GM18507 (cell line): Measurements from ENCODE around the gene TRMO.
A peak's percentile ranks its signal among the peaks of the same experiment; 100 is the strongest.

Source experiments
- DNase-seq: peaks from one replicate; pipeline ENCODE4 v3.0.0; 2011; ENCODE audit warnings: low read depth; ENCODE audit not compliant: insufficient read length; ENCODE audit errors: extremely low spot score
- FAIRE-seq: peaks from 2 replicates; lab custom pipeline; 2011; peaks lifted over from hg19 to GRCh38; lab: Jason Lieb, UNC

The TRMO gene

DNA sequence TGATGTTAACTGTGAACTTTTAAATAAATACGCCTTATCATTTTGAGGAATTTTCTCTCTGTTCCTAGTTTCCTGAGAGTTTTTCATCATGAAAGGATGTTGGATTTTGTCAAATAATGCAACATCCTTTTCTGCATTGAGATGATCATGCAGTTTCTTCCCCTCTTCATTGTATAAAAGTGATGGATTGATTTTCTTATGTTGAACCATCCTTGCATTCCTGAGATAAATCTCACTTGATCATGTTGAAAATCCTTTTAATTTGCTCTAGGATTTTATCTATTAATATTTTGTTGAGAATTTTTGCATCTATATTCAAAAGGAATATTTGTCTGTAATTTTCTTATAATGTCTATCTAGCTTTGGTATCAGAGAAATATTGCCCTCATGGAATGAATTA lies 56.0 kb downstream of the TRMO start:
- no peak for DNase-seq
- FAIRE-seq: no peak

DNA sequence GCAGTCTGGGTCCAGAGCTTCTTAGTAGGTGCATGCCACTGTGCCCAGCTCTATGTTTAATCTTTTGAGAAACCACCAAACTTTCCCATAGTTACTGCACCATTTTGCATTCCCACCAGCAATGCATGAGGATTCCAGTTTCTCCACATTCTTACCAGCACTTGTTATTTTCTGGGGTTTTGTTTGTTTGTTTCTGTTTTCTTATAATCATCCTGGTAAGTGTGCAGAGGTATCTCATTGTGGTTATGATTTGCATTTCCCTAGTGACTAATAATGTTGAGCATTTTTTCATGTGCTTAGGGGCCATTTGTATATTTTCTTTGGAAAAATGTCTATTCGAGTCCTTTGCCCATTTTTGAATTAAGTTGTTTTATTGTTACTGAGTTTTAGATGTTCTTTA lies 57.9 kb downstream of the TRMO start:
- no peak for DNase-seq
- FAIRE-seq: peak; percentile 63

DNA sequence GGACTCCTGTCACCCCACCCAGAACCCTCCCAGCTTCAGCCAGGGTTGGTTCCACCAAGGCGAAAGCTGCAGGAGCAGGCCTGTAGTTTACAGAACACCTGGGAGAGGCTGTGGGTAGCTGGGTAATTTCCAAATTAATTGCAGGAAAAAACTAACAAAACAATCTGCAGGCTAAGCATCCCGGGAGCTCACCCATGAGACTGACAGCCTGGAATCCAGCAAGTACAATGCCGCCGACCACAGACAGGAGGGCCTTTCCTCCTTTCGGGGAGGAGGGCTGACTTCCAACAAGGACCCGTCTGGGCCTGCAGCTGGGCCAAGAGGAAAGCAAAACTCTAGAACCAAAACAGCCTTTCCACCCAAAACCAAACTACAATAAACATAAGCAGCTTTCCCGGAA lies 59.0 kb downstream of the TRMO start:
- FAIRE-seq (no peak), DNase-seq (no peak)

DNA sequence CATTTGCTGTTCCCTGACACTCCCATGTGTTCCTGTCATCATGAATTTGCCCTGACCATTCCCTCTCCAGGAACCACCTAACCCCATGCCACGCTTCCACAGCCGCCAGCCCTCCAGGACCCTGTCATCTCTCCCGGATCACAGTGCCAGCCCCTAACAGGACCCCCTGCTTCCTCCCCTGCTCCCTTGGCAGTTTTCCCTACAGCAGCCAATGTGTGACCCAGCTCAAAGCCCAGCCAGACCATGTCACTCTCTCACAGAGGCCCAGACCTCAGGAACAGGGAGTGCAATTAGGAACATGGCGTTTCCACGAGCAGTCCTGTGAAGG lies 61.2 kb downstream of the TRMO start:
- DNase-seq: no peak

DNA sequence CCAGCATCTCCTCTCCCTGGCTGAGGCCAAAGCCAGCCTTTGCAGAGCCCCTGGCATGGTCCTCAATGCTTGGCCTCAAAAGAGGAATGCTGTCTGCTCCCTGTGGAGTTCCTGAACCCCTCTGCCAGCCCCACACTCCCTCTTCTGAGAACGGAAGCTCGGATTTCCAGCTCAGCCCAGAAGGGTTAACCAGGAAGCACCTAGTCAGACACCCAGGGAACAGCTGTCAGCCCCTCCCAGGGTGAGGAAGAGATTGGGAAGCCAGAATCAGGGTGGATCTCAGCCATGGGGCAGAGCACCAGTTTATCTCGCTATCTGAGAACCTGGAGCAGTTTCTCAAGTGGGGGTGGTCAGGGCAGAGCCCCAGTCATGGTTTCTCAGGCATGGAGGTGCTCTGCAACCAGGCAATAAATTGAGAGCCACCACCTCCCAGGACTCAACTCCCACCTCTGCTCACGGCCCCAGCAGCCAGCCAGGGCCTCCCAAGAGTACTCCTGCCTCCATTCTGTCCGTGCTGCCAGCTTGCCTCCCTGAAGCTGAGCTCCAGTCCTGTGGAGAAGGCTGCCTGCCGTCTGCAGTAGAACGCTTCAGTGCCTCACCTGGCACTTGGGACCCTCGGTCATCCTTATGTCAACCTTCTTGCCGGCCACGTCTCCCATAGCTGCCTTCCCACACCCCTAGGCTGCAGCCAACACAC lies 61.7 kb downstream of the TRMO start:
- DNase-seq: no peak
- no peak for FAIRE-seq

More for the DNA sequence above, 61.2 kb downstream of the TRMO start:
- FAIRE-seq: no peak

DNA sequence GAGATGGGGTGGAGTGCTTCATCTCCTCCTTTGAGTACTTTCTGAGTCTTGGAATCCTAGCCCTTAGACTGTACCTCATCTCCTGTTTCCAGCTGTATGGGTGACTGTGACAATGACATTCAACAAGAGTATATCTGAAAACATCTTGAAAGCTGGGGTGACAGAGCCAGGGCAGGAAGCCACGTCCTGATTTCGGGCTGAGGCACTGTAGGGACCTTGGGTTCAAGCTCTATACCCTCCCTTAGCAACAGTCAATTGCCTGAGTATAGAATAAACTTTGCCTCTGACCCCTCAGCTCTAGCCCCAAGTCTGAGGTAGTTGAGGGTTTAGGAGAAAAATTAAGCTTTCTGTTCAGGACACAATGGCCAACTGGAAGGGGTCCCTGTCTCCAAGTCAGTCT lies 63.0 kb downstream of the TRMO start:
- FAIRE-seq: no peak
- no peak for DNase-seq

DNA sequence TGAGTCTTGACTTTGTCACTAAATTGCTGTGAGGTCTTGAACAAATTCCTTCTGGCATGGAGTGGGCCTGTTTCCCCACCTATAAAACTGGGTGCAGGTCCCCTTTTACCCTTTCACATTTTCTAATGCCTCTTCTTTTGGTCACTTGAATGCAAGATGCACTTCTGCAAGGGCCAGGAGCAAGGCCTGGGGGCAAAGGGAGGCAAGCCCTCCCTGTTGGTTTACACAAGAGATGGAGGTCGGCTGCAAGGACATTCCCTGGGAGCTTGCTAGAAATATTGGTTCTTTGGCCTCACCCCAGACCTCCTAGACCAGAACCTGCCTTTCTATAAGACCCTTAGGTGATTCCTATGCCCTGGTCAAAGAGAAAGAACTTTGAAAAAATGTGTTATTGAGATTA lies 63.5 kb downstream of the TRMO start:
- DNase-seq: no peak
- FAIRE-seq: no peak

DNA sequence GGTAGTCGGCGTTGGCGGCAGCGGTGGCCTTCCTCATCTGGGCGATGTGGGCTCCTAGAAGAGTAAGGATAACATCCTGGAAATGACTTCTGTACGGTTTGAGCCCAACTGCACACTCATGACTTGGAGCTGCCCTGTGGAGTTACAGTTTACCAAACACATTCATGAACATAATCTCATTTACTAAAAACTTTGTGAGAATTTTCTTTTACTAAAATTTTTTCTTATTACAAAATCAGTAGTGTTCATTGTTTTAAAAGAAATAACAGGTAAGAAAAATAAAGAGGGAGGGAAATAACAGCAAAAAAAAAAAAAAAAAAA lies 63.9 kb downstream of the TRMO start:
- no peak for DNase-seq
- no peak for FAIRE-seq

DNA sequence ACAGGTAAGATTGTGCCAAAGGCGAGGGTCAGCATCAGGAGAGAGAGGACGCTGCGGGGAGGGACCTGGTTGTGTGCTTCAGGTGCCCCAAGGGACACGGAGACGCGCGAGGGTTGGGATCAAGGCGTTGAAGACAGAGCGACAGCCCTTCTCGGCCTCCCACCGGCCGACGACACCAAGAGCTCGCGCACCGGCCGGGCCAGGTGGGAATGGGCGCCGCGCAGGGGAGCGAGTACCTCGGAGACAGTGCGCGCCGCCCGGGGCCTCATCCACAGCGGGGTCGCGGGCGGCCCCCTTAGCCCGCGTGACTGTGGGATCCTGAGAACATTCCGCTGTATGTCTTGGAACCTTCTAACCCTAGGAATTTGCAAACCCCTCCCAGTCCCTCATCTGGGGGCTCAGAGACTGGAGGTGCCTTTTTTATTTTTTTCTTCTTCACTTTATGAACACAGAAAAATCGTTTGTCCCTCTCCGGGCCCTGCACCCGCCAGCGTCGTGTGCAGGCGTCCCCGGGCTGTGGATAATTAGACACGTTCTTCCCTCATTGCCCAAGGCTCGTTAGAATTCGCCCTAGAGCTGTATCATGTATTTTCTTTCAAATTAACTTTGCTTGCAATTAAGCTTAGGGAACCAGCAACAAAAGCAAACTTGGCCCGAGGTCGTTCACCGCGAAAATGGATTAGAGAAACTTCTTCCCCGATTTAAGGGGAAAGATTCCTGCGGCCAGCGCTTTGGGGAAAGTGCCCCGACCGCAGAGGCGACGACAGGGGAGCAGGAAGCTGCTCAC lies 64.5 kb downstream of the TRMO start:
- no peak for FAIRE-seq
- DNase-seq: no peak

DNA sequence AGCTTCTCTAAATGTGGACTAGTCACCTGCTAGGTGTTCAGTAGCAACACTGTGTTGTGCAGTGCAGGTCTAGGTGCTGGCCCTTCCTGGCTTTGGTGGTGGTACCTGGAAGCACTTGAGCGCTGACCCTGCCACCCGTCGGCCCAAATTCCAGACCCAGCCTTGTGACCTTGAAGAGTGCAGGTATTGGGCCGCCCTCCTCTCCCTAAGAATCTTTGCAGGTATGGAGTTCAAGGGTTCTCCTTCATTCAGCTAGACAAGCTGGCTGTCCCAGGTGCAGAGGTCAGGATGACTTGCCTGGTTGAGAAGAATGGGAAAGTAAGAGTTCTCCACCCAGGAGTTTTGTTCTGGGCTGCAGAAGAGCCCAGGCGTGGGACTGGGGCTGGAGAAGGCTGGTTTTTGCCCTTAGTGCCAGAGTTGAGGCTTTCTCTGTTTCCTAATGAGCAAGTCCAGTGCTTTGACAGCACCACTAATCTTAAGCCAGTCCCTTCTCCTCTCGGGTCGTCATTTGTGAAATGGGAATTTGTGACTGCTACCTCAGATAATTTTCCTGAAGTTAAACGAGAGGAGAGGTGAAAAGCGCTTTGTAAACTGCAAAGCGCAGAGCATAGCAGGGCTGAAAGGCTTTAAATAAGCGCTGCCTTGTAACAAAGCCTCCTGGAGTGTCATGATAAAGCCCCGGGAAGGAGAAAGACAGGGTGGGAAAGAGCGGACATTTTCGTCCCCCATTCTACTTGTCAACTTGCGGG lies 65.3 kb downstream of the TRMO start:
- FAIRE-seq: no peak
- no peak for DNase-seq

DNA sequence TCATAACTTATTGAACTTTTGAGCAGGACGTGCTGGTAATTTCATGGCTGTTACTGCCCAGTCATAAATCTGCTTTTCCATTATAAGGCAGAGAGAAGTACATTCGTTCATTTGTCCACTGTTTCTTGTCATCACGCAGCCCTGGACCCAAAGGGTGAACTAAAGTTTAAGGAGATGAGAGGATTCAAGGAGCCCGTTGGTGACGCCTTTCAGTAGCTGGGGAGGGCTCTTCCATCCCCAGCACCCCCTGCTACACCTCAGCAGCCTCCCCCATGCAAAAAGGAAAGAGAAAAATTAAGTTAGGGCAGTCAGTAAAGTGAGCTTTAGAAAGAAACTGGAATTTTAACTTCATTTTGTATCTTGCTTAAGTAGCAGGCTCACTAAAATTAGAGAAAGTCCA lies 66.4 kb downstream of the TRMO start:
- FAIRE-seq (no peak), DNase-seq (no peak)

DNA sequence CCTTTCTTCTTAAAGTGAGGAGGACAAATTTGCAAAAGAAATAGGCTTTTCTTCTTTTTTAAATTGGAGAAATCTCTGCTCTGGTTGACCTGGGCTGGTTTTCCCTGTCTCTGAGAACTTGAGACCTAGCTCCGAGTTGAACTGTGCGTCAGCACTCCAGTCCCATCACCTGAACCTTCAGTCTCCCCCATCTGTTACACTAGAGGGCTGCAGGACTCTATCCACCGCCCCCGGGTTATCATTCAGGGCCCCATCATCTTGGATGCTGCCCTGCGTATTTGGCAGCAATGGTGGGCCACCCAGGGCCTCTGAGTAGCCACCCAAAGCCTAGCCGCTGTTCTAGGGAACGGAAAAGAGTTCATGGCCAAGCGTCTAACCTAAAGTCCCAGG lies 66.8 kb downstream of the TRMO start:
- FAIRE-seq (no peak), DNase-seq (no peak)

DNA sequence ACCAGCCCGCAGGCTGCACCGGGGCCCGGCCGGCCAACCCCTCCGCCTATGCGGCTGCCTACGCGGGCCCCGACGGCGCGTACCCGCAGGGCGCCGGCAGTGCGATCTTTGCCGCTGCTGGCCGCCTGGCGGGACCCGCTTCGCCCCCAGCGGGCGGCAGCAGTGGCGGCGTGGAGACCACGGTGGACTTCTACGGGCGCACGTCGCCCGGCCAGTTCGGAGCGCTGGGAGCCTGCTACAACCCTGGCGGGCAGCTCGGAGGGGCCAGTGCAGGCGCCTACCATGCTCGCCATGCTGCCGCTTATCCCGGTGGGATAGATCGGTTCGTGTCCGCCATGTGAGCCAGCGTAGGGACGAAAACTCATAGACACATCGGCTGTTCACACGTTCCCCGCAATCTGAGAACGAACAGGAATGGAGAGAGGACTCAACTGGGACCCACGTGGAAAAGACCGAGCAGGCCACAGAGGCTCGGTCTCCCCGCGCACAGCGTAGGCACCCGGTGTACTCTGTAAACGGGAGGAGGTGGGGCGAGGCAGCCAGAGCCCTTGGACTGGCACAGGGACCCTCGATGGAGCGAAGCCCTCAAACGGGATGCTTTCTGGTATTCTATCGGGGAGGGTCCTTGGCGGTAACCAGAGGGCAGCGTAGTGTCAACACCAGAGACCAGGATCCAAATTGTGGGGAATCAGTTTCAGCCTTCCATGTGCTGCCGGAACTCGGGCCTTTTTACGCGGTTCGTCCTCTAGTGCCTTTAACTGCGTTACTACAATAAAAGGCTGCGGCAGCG lies 67.4 kb downstream of the TRMO start:
- DNase-seq: no peak
- no peak for FAIRE-seq
